ENCODE data around the gene AHCYL1. TPM values are rescaled to one million over a fixed set of nuclear protein-coding genes. Genes with fewer than 3 reads are reported as not detected.

Gene AHCYL1
- total and polyA plus RNA-seq, 7 experiments from 2014 or later: 16.6 to 60.1 (median 41.3) TPM

GRCh38 chr1:110060662-110061060, 76.1 kb downstream of the AHCYL1 start:
- peaks cover 5 to 38% (median 6%) of the 10 kb centered on the region in 3 experiments for H3K36me3 ChIP-seq (ENCODE audit: control insufficient read depth in 2 of 3, insufficient read depth in 3 of 3, low read length in 3 of 3)
- DNase-seq (no peak), ATAC-seq (no peak)
- no peaks in the 10 kb centered on the region for H3K27me3 ChIP-seq (ENCODE audit: control insufficient read depth in 2 of 2, insufficient read depth in 2 of 2, low read length in 2 of 2)
- H3K4me1 ChIP-seq (ENCODE audit: control insufficient read depth in 2 of 2, insufficient read depth in 2 of 2, low read length in 2 of 2): no peaks in the 10 kb centered on the region
- Mint-ChIP-seq H3K27ac (no peak overlapping the region), H3K4me3 (no peak overlapping the region), H3K9me3 (no peaks in the 10 kb centered on the region), H3K36me3 (peaks cover 5 to 24% (median 9%) of the 10 kb centered on the region in 5 donors), H3K4me1 (peaks cover 0 to 4% (median 0%) of the 10 kb centered on the region in 7 donors), H3K27me3 (peaks cover 0 to 4% (median 0%) of the 10 kb centered on the region in 5 donors)
- H3K27ac ChIP-seq (ENCODE audit: low read depth, low read length): no peak overlapping the region
- no peaks in the 10 kb centered on the region for H3K9me3 ChIP-seq (ENCODE audit: control insufficient read depth in 2 of 3, low read length in 3 of 3)
- POLR2A ChIA-PET: no interaction called here
- H3K4me3 ChIP-seq (ENCODE audit: low read length): no peak overlapping the region
- CTCF ChIA-PET: interaction anchor here (0.7 to 2.5 kb wide), 6 partner anchors 9 to 76 kb away, joined by 3 to 10 read pairs (median 3); partner anchors contain the start of gene AHCYL1
- intact Hi-C loops (cut with micrococcal nuclease): loop anchor here in 1 of 2 donors (1.0 kb wide), 1 partner anchor 31 kb away; no protein-coding TSS in a partner anchor

GRCh38 chr1:110061341-110061740, 76.8 kb downstream of the AHCYL1 start:
- peaks cover 3 to 21% (median 9%) of the 10 kb centered on the region in 5 donors for H3K36me3 Mint-ChIP-seq
- no peak overlapping the region for H3K27ac Mint-ChIP-seq
- H3K4me1 Mint-ChIP-seq: peaks cover 0 to 4% (median 0%) of the 10 kb centered on the region in 7 donors
- peaks cover 5 to 31% (median 6%) of the 10 kb centered on the region in 3 experiments for H3K36me3 ChIP-seq (ENCODE audit: control insufficient read depth in 2 of 3, insufficient read depth in 3 of 3, low read length in 3 of 3)
- ChIA-PET POLR2A (no interaction called here), CTCF (interaction anchor here (0.9 to 2.5 kb wide), 2 partner anchors 9 to 32 kb away, joined by 3 to 10 read pairs; no protein-coding TSS in a partner anchor)
- no peak overlapping the region for H3K27ac ChIP-seq (ENCODE audit: low read depth, low read length)
- H3K4me3 Mint-ChIP-seq: no peak overlapping the region
- no peaks in the 10 kb centered on the region for H3K4me1 ChIP-seq (ENCODE audit: control insufficient read depth in 2 of 2, insufficient read depth in 2 of 2, low read length in 2 of 2)
- H3K27me3 ChIP-seq (ENCODE audit: control insufficient read depth in 2 of 2, insufficient read depth in 2 of 2, low read length in 2 of 2): no peaks in the 10 kb centered on the region
- H3K9me3 Mint-ChIP-seq: no peaks in the 10 kb centered on the region
- no peaks in the 10 kb centered on the region for H3K9me3 ChIP-seq (ENCODE audit: control insufficient read depth in 2 of 3, low read length in 3 of 3)
- peaks cover 4 to 11% (median 6%) of the 10 kb centered on the region in 5 donors for H3K27me3 Mint-ChIP-seq
- intact Hi-C loops (cut with micrococcal nuclease): no loop called here
- DNase-seq (no peak), ATAC-seq (no peak)
- no peak overlapping the region for H3K4me3 ChIP-seq (ENCODE audit: low read length)

GRCh38 chr1:110062612-110063011, 78.0 kb downstream of the AHCYL1 start:
- H3K9me3 ChIP-seq (ENCODE audit: control insufficient read depth in 2 of 3, low read length in 3 of 3): no peaks in the 10 kb centered on the region
- H3K27ac Mint-ChIP-seq: no peak overlapping the region
- peaks cover 0 to 10% (median 4%) of the 10 kb centered on the region in 5 donors for H3K36me3 Mint-ChIP-seq
- POLR2A ChIA-PET: interaction anchor here (1.0 kb wide), 1 partner anchor 28 kb away, joined by 4 read pairs; the partner anchor contains the start of gene STRIP1
- H3K27ac ChIP-seq (ENCODE audit: low read depth, low read length): no peak overlapping the region
- H3K4me3 ChIP-seq (ENCODE audit: low read length): no peak overlapping the region
- H3K27me3 ChIP-seq (ENCODE audit: control insufficient read depth in 2 of 2, insufficient read depth in 2 of 2, low read length in 2 of 2): peaks cover 0 to 8% of the 10 kb centered on the region in 2 donors
- peaks cover 0 to 18% (median 6%) of the 10 kb centered on the region in 3 experiments for H3K36me3 ChIP-seq (ENCODE audit: control insufficient read depth in 2 of 3, insufficient read depth in 3 of 3, low read length in 3 of 3)
- no peak for ATAC-seq
- H3K27me3 Mint-ChIP-seq: peaks cover 11 to 21% (median 15%) of the 10 kb centered on the region in 5 donors
- DNase-seq: no peak
- H3K9me3 Mint-ChIP-seq: no peaks in the 10 kb centered on the region
- no peak overlapping the region for H3K4me3 Mint-ChIP-seq
- intact Hi-C loops (cut with micrococcal nuclease): no loop called here
- H3K4me1 Mint-ChIP-seq: peaks cover 0 to 6% (median 0%) of the 10 kb centered on the region in 7 donors
- CTCF ChIA-PET: interaction anchor here (2.0 kb wide), 1 partner anchor 8 kb away, joined by 5 read pairs; no protein-coding TSS in a partner anchor
- H3K4me1 ChIP-seq (ENCODE audit: control insufficient read depth in 2 of 2, insufficient read depth in 2 of 2, low read length in 2 of 2): no peaks in the 10 kb centered on the region

GRCh38 chr1:110063781-110064180, 79.2 kb downstream of the AHCYL1 start:
- no peak overlapping the region for H3K4me3 Mint-ChIP-seq
- Histone ChIP-seq H3K36me3 (ENCODE audit: control insufficient read depth in 2 of 3, insufficient read depth in 3 of 3, low read length in 3 of 3) (peaks cover 0 to 7% (median 2%) of the 10 kb centered on the region in 3 experiments), H3K4me1 (ENCODE audit: control insufficient read depth in 2 of 2, insufficient read depth in 2 of 2, low read length in 2 of 2) (peaks cover 0 to 7% of the 10 kb centered on the region in 2 donors), H3K27ac (ENCODE audit: low read depth, low read length) (no peak overlapping the region), H3K4me3 (ENCODE audit: low read length) (no peak overlapping the region), H3K9me3 (ENCODE audit: control insufficient read depth in 2 of 3, low read length in 3 of 3) (no peaks in the 10 kb centered on the region), H3K27me3 (ENCODE audit: control insufficient read depth in 2 of 2, insufficient read depth in 2 of 2, low read length in 2 of 2) (peaks cover 0 to 15% of the 10 kb centered on the region in 2 donors)
- peaks cover 0 to 9% (median 4%) of the 10 kb centered on the region in 5 donors for H3K36me3 Mint-ChIP-seq
- CTCF ChIA-PET: interaction anchor here (2.0 kb wide), 1 partner anchor 9 kb away, joined by 5 read pairs; no protein-coding TSS in a partner anchor
- DNase-seq (no peak), ATAC-seq (no peak)
- peaks cover 18 to 33% (median 25%) of the 10 kb centered on the region in 5 donors for H3K27me3 Mint-ChIP-seq
- intact Hi-C loops (cut with micrococcal nuclease): no loop called here
- POLR2A ChIA-PET: no interaction called here
- H3K9me3 Mint-ChIP-seq: peaks cover 0 to 4% (median 0%) of the 10 kb centered on the region in 11 donors
- H3K27ac Mint-ChIP-seq: peak overlapping the region in 1 of 9 donors; percentile 75
- peaks cover 6 to 12% (median 6%) of the 10 kb centered on the region in 7 donors for H3K4me1 Mint-ChIP-seq

GRCh38 chr1:110064576-110065337, 80.2 kb downstream of the AHCYL1 start:
- Mint-ChIP-seq H3K4me1 (peaks cover 6 to 16% (median 8%) of the 10 kb centered on the region in 7 donors), H3K4me3 (no peak overlapping the region), H3K27ac (no peak overlapping the region), H3K36me3 (peaks cover 0 to 9% (median 4%) of the 10 kb centered on the region in 5 donors), H3K9me3 (peaks cover 0 to 4% (median 0%) of the 10 kb centered on the region in 11 donors), H3K27me3 (peaks cover 18 to 43% (median 25%) of the 10 kb centered on the region in 5 donors)
- H3K27ac ChIP-seq (ENCODE audit: low read depth, low read length): no peak overlapping the region
- ChIA-PET CTCF (no interaction called here), POLR2A (no interaction called here)
- no peak for ATAC-seq
- H3K27me3 ChIP-seq (ENCODE audit: control insufficient read depth in 2 of 2, insufficient read depth in 2 of 2, low read length in 2 of 2): peaks cover 2 to 15% of the 10 kb centered on the region in 2 donors
- no peaks in the 10 kb centered on the region for H3K9me3 ChIP-seq (ENCODE audit: control insufficient read depth in 2 of 3, low read length in 3 of 3)
- no peak for DNase-seq
- H3K4me1 ChIP-seq (ENCODE audit: control insufficient read depth in 2 of 2, insufficient read depth in 2 of 2, low read length in 2 of 2): peaks cover 0 to 16% of the 10 kb centered on the region in 2 donors
- intact Hi-C loops (cut with micrococcal nuclease): no loop called here
- H3K36me3 ChIP-seq (ENCODE audit: control insufficient read depth in 2 of 3, insufficient read depth in 3 of 3, low read length in 3 of 3): peaks cover 0 to 5% (median 0%) of the 10 kb centered on the region in 3 experiments
- no peak overlapping the region for H3K4me3 ChIP-seq (ENCODE audit: low read length)

- intact Hi-C loops (cut with micrococcal nuclease): no loop called here
- POLR2A ChIA-PET: interaction anchor here (0.8 kb wide), 1 partner anchor 31 kb away, joined by 3 read pairs; the partner anchor contains the start of gene STRIP1
- Histone ChIP-seq H3K36me3 (ENCODE audit: control insufficient read depth in 2 of 3, insufficient read depth in 3 of 3, low read length in 3 of 3) (peaks cover 0 to 5% (median 0%) of the 10 kb centered on the region in 3 experiments), H3K4me1 (ENCODE audit: control insufficient read depth in 2 of 2, insufficient read depth in 2 of 2, low read length in 2 of 2) (peaks cover 0 to 17% of the 10 kb centered on the region in 2 donors), H3K27me3 (ENCODE audit: control insufficient read depth in 2 of 2, insufficient read depth in 2 of 2, low read length in 2 of 2) (peaks cover 3 to 15% of the 10 kb centered on the region in 2 donors), H3K9me3 (ENCODE audit: control insufficient read depth in 2 of 3, low read length in 3 of 3) (no peaks in the 10 kb centered on the region), H3K4me3 (ENCODE audit: low read length) (no peak overlapping the region), H3K27ac (ENCODE audit: low read depth, low read length) (no peak overlapping the region)
- peaks cover 6 to 19% (median 8%) of the 10 kb centered on the region in 7 donors for H3K4me1 Mint-ChIP-seq
- peaks cover 0 to 6% (median 3%) of the 10 kb centered on the region in 5 donors for H3K36me3 Mint-ChIP-seq
- H3K4me3 Mint-ChIP-seq: no peak overlapping the region
- ATAC-seq: no peak
- no peak overlapping the region for H3K27ac Mint-ChIP-seq
- peaks cover 0 to 4% (median 0%) of the 10 kb centered on the region in 11 donors for H3K9me3 Mint-ChIP-seq
- no peak for DNase-seq
- CTCF ChIA-PET: interaction anchor here (0.7 kb wide), 1 partner anchor 40 kb away, joined by 3 read pairs; no protein-coding TSS in a partner anchor
- peaks cover 19 to 48% (median 29%) of the 10 kb centered on the region in 5 donors for H3K27me3 Mint-ChIP-seq
Observed at GRCh38 chr1:110065841-110066240, 81.3 kb downstream of the AHCYL1 start.
